Stimulated activated CD4-positive, alpha-beta T cell treated with anti-CD3 and anti-CD28 coated beads, Interleukin-15, amount 100 ng/mL, for 48 hours (primary cell): ENCODE data around the gene SPDYE1.

Source experiments
- DNase-seq, 2 donors: peaks; one replicate each; pipeline ENCODE4 v3.0.0-alpha.2; 2020; ENCODE audit warnings: low read depth in 2 of 2

Gene SPDYE1

DNA sequence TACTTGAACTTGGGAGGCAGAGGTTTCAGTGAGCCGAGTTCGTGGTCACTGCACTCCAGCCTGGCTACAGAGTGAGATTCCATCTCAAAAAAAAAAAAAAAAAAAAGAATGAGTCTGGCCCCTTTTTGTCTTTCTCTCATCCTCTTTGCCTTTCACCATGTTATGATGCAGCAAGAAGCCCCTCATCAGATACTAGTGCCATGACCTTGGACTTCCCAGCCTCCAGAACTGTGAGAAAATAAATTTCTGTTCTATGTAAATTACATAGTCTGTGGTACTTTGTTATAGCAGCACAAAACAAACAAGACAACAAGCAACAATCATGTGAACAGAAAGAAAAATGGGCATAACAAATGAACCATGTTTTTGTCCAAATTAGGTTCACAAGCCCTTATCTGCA lies 44.5 kb downstream of the SPDYE1 start:
- no peak for DNase-seq

GRCh38 chr7:44043902-44044301 lies 46.2 kb downstream of the SPDYE1 start:
- no peak for DNase-seq

DNA sequence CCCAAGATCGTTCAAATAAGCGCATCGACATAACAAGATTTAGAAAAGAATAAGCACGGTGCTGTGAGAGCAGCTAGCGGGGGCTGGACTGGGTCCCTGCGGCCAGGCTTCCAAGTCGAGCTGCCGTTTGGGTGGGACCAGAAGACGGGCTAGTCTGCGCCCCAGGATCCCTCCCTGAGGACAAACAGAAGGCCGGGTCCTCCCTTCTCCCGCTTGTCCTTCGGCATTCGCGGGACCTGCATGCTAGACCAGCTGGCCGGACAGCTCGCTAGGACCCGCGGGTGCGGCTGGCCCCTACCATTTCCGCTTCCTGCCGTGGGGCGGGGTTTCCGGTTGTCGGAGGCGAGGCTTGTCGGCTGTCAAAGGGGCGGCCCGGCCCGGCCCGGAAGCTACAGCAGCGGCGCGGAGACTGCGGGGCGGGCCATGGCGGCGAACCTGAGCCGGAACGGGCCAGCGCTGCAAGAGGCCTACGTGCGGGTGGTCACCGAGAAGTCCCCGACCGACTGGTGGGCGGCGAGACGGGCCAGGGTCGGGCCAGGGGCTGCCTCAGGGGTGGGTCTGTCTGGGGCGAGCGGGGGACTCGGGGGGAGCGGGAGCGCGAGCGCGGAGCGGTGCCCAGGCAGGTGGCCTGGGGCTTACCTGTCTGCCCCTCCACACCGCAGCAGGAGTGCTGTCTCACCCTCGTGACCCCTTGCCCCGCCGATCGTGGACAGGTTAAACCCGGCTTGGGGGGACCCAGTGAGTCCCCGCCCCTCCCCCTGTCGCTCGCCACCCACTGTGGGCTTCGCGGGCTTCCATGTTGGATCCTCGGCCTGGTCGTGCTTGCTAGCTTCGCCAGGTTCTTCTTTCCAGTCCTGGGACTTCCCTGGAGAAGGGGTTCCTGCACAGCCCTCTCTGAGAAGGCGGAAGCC lies 46.9 kb downstream of the SPDYE1 start, which contains the start of gene DBNL:
Gene DBNL, plus strand, starts transcription at position 388 of the 911 bp plus-strand sequence. Its CDS starts 36 bp downstream, at position 424.
- DNase-seq, result peak; percentile 81 to 91

DNA sequence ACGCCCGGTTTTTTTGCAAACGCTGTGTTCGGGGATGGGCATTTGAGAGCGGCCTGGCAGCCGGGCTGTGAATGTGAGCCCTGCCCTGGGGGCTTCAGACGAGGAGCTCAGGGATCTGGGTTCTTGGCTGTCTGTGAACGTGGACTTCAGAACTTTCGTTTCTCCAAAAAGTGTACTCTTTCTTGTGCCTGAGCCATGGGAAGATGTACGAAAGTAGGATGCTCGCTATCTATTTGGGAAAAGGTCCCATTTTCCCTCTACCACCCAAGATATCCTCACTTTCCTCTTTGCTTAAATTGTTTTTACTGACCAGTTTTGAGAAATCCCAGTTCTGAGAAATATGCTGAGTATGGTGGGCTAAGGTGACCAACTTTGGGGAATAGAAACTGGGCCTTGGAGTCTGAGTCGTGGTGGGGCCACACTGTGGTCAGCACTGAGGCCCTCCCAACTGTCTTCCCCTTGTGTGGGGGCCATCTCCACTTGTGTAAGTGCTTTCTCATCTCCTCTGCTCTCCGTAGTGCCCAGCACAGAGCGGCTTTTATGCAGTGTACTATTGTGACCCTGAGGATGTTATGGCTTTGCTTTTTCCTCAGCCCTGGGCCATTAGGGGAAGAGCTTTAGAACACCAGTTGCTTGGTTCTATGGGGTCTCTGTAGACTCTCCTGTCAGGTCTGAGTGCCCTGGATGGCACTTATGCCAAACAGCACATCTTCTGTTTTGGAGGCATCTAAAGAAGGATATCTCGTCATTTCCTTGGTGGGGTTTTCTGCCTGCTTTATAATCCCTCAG lies 47.7 kb downstream of the SPDYE1 start:
- DNase-seq, result no peak

DNA sequence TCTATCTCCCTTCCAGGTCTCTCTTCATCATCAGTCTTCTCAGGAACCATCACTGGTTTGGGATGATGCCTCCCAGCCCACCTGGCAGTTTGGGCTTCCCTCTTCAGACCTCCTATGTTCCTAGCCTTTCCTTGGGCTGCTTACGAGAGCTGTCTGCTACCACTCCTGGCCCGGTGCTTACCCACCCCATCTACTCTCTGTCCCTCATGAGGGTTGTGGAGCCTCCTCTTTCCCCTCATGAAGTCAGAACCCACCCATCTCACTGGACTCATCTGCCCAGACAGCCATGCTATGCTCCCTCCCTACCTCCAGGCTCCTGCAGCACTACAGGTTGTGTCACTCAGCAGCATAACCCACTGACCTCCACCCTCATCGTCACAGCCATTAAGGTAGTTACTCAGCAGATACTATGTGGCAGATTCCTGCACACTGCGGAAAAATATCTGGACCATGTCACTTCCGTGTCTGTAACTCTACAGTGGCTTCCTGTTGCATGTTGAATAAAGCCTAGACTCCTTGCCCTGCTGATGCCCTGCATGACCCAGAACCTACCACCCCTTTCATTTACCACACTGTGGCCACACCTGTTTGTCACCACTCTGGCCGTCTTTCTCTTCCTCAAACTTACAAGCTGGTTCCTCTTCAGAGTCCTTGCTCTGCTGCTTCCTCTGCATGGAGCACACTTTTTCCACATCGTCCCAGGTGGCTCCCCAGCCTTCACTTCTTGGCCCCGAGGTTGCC lies 48.8 kb downstream of the SPDYE1 start:
- no peak for DNase-seq

GRCh38 chr7:44048031-44048795 lies 50.5 kb downstream of the SPDYE1 start:
- DNase-seq, result no peak

- DNase-seq, result no peak
These were observed 52.6 kb downstream of the SPDYE1 start for GRCh38 chr7:44050121-44050914.

- DNase-seq, result no peak
These were observed 53.3 kb downstream of the SPDYE1 start for GRCh38 chr7:44050915-44051560.

- no peak for DNase-seq
These were observed 54.0 kb downstream of the SPDYE1 start for GRCh38 chr7:44051611-44052220.

DNA sequence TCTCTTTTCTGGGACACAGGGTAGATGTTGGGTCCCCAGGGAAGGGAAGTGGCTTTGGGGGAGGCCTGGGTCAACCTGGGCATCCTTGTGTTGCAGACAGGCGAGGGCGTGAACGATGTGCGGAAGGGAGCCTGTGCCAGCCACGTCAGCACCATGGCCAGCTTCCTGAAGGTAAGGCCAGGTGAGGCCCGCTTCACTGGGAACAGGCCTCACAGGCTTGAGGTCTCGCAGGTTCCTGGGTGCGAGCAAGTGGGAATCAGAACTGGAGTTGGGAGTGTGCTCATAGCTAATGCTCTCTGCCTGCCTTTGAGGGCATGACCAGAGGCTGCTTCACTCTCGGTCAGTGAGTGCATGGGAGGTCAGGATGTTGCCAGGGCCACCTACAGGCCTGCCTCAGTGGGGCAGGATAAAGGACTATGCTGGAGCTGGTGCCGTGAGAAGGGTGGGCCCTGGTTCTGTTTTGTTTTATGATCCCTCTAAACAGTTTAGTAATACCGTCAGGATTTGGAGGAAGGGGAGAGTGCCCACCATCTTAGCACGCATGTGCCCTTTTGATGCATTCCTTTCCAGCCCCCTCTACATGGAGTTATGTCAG lies 55.2 kb downstream of the SPDYE1 start:
- no peak for DNase-seq

DNA sequence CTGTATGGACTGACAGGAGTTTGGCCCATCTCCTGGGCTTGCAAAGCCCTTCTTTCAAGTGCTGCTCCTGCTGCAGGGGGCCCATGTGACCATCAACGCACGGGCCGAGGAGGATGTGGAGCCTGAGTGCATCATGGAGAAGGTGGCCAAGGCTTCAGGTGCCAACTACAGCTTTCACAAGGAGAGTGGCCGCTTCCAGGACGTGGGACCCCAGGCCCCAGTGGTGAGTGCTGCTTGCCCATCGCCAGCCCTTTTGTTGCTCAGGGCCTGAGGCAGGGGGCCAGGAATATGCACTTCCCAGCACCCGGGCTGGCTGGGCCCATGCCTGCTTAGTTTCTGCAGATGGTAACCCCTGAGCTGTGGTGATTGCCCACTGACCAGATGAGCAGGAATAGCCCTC lies 59.0 kb downstream of the SPDYE1 start:
- DNase-seq, result no peak

GRCh38 chr7:44057181-44057848 lies 59.6 kb downstream of the SPDYE1 start:
- no peak for DNase-seq

- DNase-seq, result no peak
These were observed 60.4 kb downstream of the SPDYE1 start for GRCh38 chr7:44057849-44058758.

GRCh38 chr7:44058759-44059218 lies 61.1 kb downstream of the SPDYE1 start:
- DNase-seq, result no peak

DNA sequence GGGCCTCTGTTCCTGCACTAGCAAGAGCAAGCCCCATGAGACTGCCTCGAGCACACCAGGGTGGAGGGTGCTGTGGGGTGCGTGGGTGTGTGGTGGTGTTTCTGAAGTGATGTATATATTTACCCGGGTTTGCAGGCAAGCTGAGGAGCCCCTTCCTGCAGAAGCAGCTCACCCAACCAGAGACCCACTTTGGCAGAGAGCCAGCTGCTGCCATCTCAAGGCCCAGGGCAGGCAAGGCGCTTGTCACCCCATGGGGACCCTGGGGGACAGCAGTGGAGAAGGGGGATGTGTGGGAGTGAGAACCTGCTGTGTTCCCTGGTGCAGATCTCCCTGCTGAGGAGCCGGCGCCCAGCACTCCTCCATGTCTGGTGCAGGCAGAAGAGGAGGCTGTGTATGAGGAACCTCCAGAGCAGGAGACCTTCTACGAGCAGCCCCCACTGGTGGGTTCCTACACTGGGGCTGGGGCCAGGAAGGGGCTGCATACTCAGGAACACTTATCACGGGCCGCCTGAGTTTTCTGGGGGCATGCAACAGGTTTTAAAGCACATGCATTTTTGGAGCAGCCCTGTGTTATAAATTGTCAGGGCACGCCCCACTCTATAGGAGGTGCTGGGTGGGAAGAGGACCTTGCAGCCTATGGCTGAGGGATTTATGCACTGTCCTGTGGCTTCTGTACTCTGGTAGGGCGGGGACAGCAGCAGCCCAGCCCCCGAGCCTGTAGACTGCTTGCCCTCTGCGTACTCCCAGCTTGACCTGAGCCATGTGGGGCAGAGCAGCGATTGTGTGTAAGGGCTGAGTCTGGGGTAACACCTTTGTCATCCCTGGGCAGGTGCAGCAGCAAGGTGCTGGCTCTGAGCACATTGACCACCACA lies 61.8 kb downstream of the SPDYE1 start:
- no peak for DNase-seq
